Fibroblast of lung (primary cell): ENCODE data around the gene PGM2. TPM values are rescaled to one million over a fixed set of nuclear protein-coding genes. Genes with fewer than 3 reads are reported as not detected.

ENCODE experiments used
- DNase-seq, 2 donors: peaks; one replicate each; pipeline versions ENCODE4 v3.0.0 to v3.0.0-alpha.2; 2010; ENCODE audit warnings: low read depth in 2 of 2
- H2AFZ ChIP-seq: 2 replicates; pipeline ENCODE4 v1.5.1; 2012; ENCODE audit warnings: low read length, control low read depth, inconsistent platforms
- H3K27ac ChIP-seq: 2 replicates; pipeline ENCODE4 v1.5.1; 2011; ENCODE audit warnings: low read length, control low read depth; ENCODE audit not compliant: insufficient read depth
- H3K27me3 ChIP-seq: 2 replicates; pipeline ENCODE4 v1.5.1; 2011; ENCODE audit warnings: mild to moderate bottlenecking, low read length; ENCODE audit not compliant: control insufficient read depth, insufficient read depth
- H3K36me3 ChIP-seq: 2 replicates; pipeline ENCODE4 v1.5.1; 2011; ENCODE audit warnings: low read length; ENCODE audit not compliant: control insufficient read depth, insufficient read depth
- H3K4me1 ChIP-seq: 2 replicates; pipeline ENCODE4 v1.5.1; 2011; ENCODE audit warnings: low read length; ENCODE audit not compliant: control insufficient read depth, insufficient read depth; ENCODE audit errors: extremely low read depth
- H3K4me2 ChIP-seq: 2 replicates; pipeline ENCODE4 v1.5.1; 2011; ENCODE audit warnings: low read length, control low read depth; ENCODE audit not compliant: insufficient read depth; ENCODE audit errors: extremely low read depth
- H3K4me3 ChIP-seq, 4 experiments: fragments of 200-600 bp in 1 of 4; sonication (generic) in 1 of 4; replicated peaks in 1 of 4; 2 replicates each; pipeline ENCODE4 v1.5.1; 2011 to 2016; ENCODE audit warnings: low read length in 4 of 4, low read depth in 3 of 4, mild to moderate bottlenecking in 3 of 4, control low read depth in 2 of 4, inconsistent platforms in 1 of 4, mixed read lengths in 1 of 4; ENCODE audit not compliant: insufficient read depth in 1 of 4; ENCODE audit errors: control extremely low read depth in 1 of 4
- H3K79me2 ChIP-seq: 2 replicates; pipeline ENCODE4 v1.5.1; 2012; ENCODE audit warnings: mild to moderate bottlenecking, low read length, inconsistent platforms; ENCODE audit not compliant: control insufficient read depth, insufficient read depth
- H3K9ac ChIP-seq: 2 replicates; pipeline ENCODE4 v1.5.1; 2011; ENCODE audit warnings: mild to moderate bottlenecking, low read length, control low read depth; ENCODE audit not compliant: insufficient read depth
- H3K9me3 ChIP-seq: 2 replicates; pipeline ENCODE4 v1.5.1; 2012; ENCODE audit warnings: low read depth, low read length; ENCODE audit not compliant: control insufficient read depth, insufficient read depth
- H4K20me1 ChIP-seq: 2 replicates; pipeline ENCODE4 v1.5.1; 2011; ENCODE audit warnings: low read length; ENCODE audit not compliant: control insufficient read depth, insufficient read depth; ENCODE audit errors: extremely low read depth
- EZH2 ChIP-seq: IDR thresholded peaks from 2 replicates; pipeline ENCODE4 v1.5.1; 2012; ENCODE audit warnings: low read length, control low read depth, mild to moderate bottlenecking; ENCODE audit errors: missing control alignments
- polyA plus RNA-seq, 2 donors: library from polyadenylated mRNA; depleted of rRNA in 1 of 2; stranded (reverse) in 1 of 2; unstranded in 1 of 2; fragments of >200 nt; gene quantifications; 2 replicates each; pipeline ENCODE4 v1.2.1, GENCODE V29; 2011 to 2012; ENCODE audit warnings: missing spikeins in 1 of 2
- total RNA-seq: library from RNA; depleted of rRNA; stranded (reverse); fragments of >200 nt; gene quantifications from 2 replicates; pipeline ENCODE4 v1.2.1, GENCODE V29; 2014
- TF ChIP-seq, protein P1 (sequence below), 2 donors: IDR thresholded peaks in 1 of 2; conservative IDR thresholded peaks in 1 of 2; 1 replicate in 1 of 2; 2 replicates in 1 of 2; pipeline ENCODE4 v1.5.1; 2011 to 2012; ENCODE audit warnings: low read length in 2 of 2, control low read depth in 1 of 2, inconsistent platforms in 1 of 2, low read depth in 1 of 2, mild to moderate bottlenecking in 1 of 2

PGM2 gene
- total and polyA plus RNA-seq, 2 donors (not counting 1 experiment from before 2014, with no cell fraction given): 15.0 to 15.1 TPM

DNA sequence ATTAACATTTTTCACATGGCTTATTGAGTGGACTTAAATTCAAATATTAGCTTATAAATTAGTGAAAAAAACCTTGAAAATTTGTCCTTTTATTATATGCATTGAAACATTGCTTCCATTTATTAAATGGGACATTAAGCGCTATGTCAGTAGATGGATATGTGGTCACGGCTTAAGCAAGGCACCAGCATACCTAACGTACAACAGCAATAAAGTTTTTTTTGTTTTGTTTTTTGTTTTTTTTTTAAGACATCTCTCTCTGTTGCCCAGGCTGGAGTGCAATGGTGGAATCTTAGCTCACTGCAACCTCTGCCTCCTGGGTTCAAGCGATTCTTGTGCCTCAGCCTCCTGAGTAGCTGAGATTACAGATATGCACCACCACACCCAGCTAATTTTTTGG is 31.6 kb downstream of the PGM2 start:
- Histone ChIP-seq H3K79me2 (no peaks in the 10 kb centered on the region), H3K4me3 (no peak overlapping the region), H3K9me3 (no peaks in the 10 kb centered on the region), H3K9ac (no peak overlapping the region), H3K27me3 (no peaks in the 10 kb centered on the region), H3K36me3 (no peaks in the 10 kb centered on the region), H4K20me1 (no peaks in the 10 kb centered on the region), H3K4me1 (no peaks in the 10 kb centered on the region), H2AFZ (no peak overlapping the region), H3K27ac (no peak overlapping the region), H3K4me2 (no peak overlapping the region)
- no peak for DNase-seq
- TF ChIP-seq EZH2: no peak
- TF ChIP-seq, protein P1, sequence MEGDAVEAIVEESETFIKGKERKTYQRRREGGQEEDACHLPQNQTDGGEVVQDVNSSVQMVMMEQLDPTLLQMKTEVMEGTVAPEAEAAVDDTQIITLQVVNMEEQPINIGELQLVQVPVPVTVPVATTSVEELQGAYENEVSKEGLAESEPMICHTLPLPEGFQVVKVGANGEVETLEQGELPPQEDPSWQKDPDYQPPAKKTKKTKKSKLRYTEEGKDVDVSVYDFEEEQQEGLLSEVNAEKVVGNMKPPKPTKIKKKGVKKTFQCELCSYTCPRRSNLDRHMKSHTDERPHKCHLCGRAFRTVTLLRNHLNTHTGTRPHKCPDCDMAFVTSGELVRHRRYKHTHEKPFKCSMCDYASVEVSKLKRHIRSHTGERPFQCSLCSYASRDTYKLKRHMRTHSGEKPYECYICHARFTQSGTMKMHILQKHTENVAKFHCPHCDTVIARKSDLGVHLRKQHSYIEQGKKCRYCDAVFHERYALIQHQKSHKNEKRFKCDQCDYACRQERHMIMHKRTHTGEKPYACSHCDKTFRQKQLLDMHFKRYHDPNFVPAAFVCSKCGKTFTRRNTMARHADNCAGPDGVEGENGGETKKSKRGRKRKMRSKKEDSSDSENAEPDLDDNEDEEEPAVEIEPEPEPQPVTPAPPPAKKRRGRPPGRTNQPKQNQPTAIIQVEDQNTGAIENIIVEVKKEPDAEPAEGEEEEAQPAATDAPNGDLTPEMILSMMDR (conservative IDR thresholded peaks at IDR 0.05 in 1 of 2, IDR thresholded peaks at IDR 0.05 in 1 of 2; ENCODE audit: low read depth in 1 of 2, low read length in 2 of 2): no peak

DNA sequence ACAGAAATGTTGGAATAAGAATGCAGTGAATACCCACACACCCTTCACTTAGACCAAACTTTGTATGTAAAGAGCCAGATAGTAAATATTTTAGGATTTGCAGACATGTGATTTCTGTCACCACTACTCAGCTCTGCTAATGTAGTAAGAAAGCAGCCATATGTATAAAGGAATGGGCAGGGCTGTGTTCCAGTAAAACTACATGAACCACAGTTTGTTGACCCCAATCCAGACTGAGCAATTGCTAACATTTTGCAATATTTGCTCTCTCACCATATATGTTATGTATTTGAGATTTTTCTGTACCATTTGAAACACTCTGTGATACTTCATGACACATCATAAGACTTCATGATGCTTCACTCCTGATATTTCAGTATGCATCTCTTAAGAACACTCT is 32.4 kb downstream of the PGM2 start:
- peak in 1 of 2 donors; percentile 61 for DNase-seq
- no peak overlapping the region for H3K27ac ChIP-seq
- no peak overlapping the region for H3K4me3 ChIP-seq
- H4K20me1 ChIP-seq: no peaks in the 10 kb centered on the region
- no peak overlapping the region for H2AFZ ChIP-seq
- no peak overlapping the region for H3K4me2 ChIP-seq
- TF ChIP-seq, protein P1 (conservative IDR thresholded peaks at IDR 0.05 in 1 of 2, IDR thresholded peaks at IDR 0.05 in 1 of 2; ENCODE audit: low read depth in 1 of 2, low read length in 2 of 2): no peak
- no peaks in the 10 kb centered on the region for H3K9me3 ChIP-seq
- H3K79me2 ChIP-seq: no peaks in the 10 kb centered on the region
- no peaks in the 10 kb centered on the region for H3K36me3 ChIP-seq
- H3K4me1 ChIP-seq: no peaks in the 10 kb centered on the region
- no peaks in the 10 kb centered on the region for H3K27me3 ChIP-seq
- no peak overlapping the region for H3K9ac ChIP-seq

DNA sequence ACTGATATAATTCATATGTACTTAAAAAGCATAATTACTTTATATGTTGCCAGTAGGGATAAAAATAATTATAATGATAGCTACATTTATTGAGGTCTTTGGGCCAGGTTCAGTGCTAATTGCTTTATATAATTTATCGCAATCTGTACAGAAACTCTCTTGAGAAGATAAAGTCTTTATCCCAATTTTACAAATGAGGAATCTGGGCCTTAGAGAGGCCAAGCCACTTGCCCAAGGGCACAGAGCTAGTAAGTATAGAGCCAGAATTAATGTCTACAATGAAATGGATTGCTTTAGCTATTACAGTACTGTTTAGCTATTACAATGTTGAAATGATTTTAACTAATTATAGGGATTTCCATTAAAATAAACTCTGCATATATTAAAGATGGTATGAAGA is 33.8 kb downstream of the PGM2 start:
- Histone ChIP-seq H3K9me3 (no peaks in the 10 kb centered on the region), H3K4me2 (no peak overlapping the region), H2AFZ (no peak overlapping the region), H3K4me1 (no peaks in the 10 kb centered on the region), H3K79me2 (no peaks in the 10 kb centered on the region), H3K27me3 (no peaks in the 10 kb centered on the region), H3K4me3 (no peak overlapping the region), H3K9ac (no peak overlapping the region), H3K36me3 (no peaks in the 10 kb centered on the region), H4K20me1 (no peaks in the 10 kb centered on the region), H3K27ac (no peak overlapping the region)
- TF ChIP-seq, protein P1 (conservative IDR thresholded peaks at IDR 0.05 in 1 of 2, IDR thresholded peaks at IDR 0.05 in 1 of 2; ENCODE audit: low read depth in 1 of 2, low read length in 2 of 2): no peak
- TF ChIP-seq EZH2: no peak
- no peak for DNase-seq
